ENCODE measurements around the gene MOB1A. TPM values are rescaled to one million over a fixed set of nuclear protein-coding genes. Genes with fewer than 3 reads are reported as not detected.

MOB1A gene
- total and polyA plus RNA-seq, 2 of the 13 experiments (the other 11 are each of a cell fraction or from before 2014, with no cell fraction given) = 48.2 to 139 TPM

- TF ChIP-seq PCBP1 (IDR thresholded peaks at IDR 0.05; ENCODE audit: borderline replicate concordance, low read depth, low read length) (no peak), HMG20A (CRISPR knock-in tag; IDR thresholded peaks at IDR 0.05; ENCODE audit: borderline replicate concordance) (no peak; the same call in 1 of the 2 replicates), RBM39 (IDR thresholded peaks at IDR 0.05; ENCODE audit: low read depth, low read length, poor library complexity, severe bottlenecking) (peak; percentile 99), SNAI1 (CRISPR knock-in tag; IDR thresholded peaks at IDR 0.05; ENCODE audit: borderline replicate concordance) (peak; percentile 98; the same call in 1 of the 2 replicates), JARID2 (CRISPR knock-in tag; IDR thresholded peaks at IDR 0.05; ENCODE audit: insufficient replicate concordance) (peak; percentile 38), BCLAF1 (IDR thresholded peaks at IDR 0.05) (no peak), TARDBP (CRISPR knock-in tag; IDR thresholded peaks at IDR 0.05) (peak; percentile 63; the same call in 1 of the 2 replicates), ZNF280B (CRISPR knock-in tag; IDR thresholded peaks at IDR 0.05; ENCODE audit: borderline replicate concordance) (peak; percentile 76), SAFB2 (CRISPR knock-in tag; IDR thresholded peaks at IDR 0.05; ENCODE audit: borderline replicate concordance, low read depth) (0 out of 2 replicates have a peak, but pooled peaks have one; percentile 41), ZNF576 (CRISPR knock-in tag; IDR thresholded peaks at IDR 0.05) (peak; percentile 76; the same call in 1 of the 2 replicates), ZNF318 (CRISPR knock-in tag; IDR thresholded peaks at IDR 0.05) (peak; percentile 85), ZBTB8A (CRISPR knock-in tag; IDR thresholded peaks at IDR 0.05; ENCODE audit: borderline replicate concordance, low read depth) (0 out of 2 replicates have a peak, but pooled peaks have one; percentile 50), ZNF317 (CRISPR knock-in tag; IDR thresholded peaks at IDR 0.05) (peak; percentile 85), FOXK1 (CRISPR knock-in tag; IDR thresholded peaks at IDR 0.05; ENCODE audit: borderline replicate concordance, low read depth) (peak; percentile 50; the same call in 1 of the 2 replicates)
Measured at GRCh38 chr2:74198461-74199274, 20.0 kb upstream of the MOB1A start, which contains the start of gene MTHFD2 (continued).
